Inflammatory macrophage treated with lipopolysaccharide for 4 hours (primary cell): ENCODE results near the gene ENTR1.
"Not testable (repeated sequence)": the region's sequence is repeated elsewhere in the genome, so short reads cannot be mapped to it uniquely, and the experiment has no call there.

Experiments used
- DNase-seq: peaks from one replicate; pipeline ENCODE4 v3.0.0-alpha.2; 2020

Gene ENTR1

GRCh38 chr9:136416914-136417313 lies 6.5 kb upstream of the ENTR1 start:
- DNase-seq: no peak

- DNase-seq: no peak
These were observed 6.0 kb upstream of the ENTR1 start for GRCh38 chr9:136416427-136416826.

- no peak for DNase-seq
These were observed 2.5 kb upstream of the ENTR1 start for GRCh38 chr9:136412962-136413361.

GRCh38 chr9:136411378-136411777 lies 964 bp upstream of the ENTR1 start:
- DNase-seq: no peak

DNA sequence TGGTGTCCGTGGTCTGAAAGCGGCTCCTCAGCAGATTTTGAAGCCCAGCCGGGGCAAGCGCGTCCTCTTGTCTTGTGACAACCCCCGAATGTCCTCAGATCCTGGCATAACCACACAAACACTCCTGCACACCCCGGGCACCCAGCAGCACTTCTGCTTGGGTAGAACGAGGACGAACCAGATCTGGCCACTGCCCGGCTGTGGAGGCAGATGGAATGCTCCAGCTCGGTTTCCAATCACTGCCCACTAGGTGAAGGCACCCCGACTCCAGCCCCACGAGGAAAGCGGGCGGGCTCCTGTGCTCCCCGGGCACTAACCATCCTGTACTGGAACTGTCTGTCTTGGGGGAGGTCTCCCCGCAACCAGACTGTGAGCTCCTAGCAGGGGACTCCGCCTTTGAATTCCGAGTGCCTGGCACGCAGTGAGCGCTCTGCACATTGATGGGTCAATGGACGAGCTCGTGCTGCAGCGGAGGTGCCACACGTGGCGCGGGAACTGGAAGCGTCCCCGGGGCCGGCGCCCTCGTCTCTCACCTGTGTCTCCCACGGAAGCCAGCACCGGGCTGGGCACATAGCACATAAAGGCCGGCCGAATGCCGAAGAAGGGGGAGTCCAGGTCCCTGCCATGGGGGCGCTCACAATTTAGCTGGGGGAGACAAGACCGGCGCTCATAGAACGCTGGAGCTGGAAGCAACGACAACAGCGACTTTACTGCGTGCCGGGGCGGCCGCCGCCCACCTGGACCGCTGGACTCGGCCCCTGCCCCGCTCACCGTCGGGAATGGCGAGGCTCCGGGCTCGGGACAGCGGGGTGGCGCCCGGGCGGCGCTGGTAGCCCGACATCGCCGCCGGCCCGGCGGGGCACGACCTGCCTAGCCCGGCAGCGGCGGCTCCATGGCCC lies 608 bp downstream of the ENTR1 start:
- peak; percentile 21 for DNase-seq

DNA sequence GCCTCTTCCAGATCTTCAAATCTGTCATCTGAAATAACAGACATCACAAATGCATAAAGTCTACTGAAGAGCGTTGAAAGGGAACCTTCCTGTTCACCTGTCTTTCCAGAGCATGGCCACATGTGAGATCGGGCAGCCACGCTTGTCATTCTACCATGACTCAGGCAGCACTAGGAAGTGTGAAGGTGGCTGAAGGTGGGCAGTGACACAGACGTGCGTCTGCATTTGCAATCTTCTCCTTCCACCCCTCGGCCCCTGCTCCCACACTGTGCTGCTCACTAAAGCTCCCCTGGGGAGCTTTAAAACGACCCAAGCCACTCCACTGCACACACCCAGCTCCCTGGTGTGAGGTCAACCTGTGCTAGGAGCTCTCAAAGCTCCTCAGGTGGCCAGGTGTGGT lies 2.5 kb downstream of the ENTR1 start:
- DNase-seq: no peak

GRCh38 chr9:136407061-136407460 lies 3.4 kb downstream of the ENTR1 start:
- DNase-seq: not testable (repeated sequence)

GRCh38 chr9:136405904-136406303 lies 4.5 kb downstream of the ENTR1 start:
- DNase-seq: not testable (repeated sequence)

- DNase-seq: no peak
These were observed 4.9 kb downstream of the ENTR1 start for GRCh38 chr9:136405481-136405880.

GRCh38 chr9:136404801-136405136 lies 5.6 kb downstream of the ENTR1 start:
- no peak for DNase-seq

GRCh38 chr9:136403915-136404800 lies 6.3 kb downstream of the ENTR1 start:
- DNase-seq: no peak

DNA sequence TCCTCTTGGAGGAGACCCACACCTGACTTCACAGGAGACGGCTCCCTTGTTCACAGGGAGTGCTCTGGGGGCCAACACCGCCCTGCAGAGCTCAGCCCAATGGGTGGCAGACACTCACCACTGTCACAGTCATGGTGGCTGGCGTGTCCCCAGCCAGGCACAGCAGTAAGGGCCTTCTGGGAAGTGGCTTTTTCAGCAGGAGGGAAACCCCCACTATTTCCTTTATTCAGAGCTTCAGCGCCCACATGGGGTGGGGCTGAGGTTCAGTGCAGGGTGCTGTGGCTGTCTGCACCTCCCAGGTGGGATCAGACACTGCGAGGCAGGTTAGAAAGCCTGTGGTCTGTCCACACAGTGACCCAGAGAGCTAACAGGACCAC lies 6.9 kb downstream of the ENTR1 start:
- no peak for DNase-seq

DNA sequence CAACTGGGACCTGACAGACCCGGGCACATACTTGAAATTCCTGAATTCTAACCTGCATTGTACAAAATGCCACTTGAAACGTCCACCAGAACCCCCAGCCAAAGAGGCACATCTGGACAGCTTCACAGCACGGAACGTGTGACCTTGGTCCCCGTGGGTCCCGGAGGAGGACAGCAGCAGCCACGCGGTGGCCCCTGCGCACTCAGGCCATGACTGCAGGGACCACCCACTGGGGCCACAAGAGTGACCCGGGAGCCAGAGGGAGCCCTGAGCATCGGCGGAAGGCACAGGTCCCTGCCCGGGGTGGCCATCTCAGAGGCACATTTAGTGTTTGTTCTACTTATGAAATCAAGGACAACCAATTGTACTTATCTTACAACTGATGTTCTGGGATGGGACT lies 8.3 kb downstream of the ENTR1 start:
- no peak for DNase-seq

DNA sequence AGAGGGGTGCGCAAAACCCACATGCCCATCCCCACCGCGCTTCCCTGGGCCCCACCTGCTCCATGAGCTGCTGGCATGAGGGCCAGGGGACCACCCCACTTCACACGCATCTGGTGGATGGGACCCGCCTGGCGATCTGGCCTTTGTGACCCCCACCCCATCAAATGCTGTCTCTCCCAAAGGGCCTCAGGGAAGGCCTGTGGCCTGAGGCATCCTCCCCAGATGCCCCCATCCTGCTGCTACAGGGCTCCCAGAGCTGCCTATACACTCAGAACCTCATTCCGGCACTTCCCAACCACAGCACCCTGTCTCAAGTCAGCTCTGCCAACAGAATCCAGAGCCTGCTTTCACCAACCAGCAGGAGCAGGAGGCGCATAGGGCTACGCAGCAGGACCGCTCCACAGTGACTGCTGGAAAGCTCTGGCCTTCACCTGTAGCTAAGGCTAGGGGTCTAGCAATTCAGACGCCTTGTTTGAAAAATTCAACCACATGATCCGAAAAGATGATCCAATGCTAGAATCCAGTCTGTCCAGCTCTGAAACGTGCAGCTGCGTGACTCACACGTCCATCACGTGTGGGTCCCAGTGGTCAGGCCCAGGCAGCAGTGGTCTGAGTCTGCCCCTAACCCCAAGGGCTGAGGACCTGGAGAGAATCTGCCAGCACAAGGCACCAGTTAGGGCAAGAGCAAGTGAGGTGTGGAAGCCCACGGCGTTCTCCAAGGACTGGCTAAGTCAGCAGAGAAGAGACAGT lies 9.1 kb downstream of the ENTR1 start:
- DNase-seq: no peak

DNA sequence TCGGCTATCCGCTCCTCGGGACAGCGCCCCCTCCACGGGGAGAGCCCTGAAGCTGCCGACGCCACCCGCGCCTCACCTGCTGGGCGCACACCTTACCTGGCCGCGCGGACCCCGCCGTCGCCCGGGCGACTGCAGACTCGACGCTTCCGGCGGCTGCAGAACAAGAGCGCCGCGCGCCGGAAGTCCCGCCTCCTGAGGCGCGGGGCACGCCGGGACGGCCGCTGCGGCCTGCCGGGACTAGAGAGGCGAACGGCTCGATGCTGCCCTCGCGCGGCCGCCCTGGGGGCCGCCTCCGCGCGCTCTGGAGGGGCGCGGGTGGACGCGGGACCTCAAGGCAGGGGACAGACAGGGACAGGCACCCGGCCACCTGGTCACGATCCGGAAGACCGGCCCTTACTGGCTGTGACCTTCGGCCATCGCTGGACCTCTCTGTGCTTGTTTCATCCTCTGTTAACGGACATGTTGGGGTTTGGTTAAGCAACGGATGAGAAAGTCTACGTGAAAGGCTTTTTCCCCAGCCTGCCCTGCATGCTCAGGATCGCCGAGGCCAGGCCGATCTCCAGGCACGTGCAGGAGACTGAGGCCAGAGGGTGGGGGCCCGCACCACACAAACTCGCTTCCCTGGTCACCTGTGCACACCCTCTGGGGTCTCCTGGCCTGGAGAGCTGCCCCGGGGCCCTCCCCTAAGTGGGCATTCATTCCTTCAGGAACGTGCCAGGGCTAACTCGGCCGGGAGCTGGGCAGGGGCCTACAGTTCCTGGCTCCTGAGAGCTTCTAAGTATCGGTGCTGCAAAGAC lies 10.2 kb downstream of the ENTR1 start, which contains the start of gene SNAPC4:
Gene SNAPC4 (minus strand): TSS at position 133 of the 797 bp plus-strand sequence. CDS start 1,742 bp downstream, outside the sequence.
- peak; percentile 89 for DNase-seq

- peak; percentile 49 for DNase-seq
These were observed 11.0 kb downstream of the ENTR1 start for GRCh38 chr9:136399176-136400037.

- no peak for DNase-seq
These were observed 12.1 kb downstream of the ENTR1 start for GRCh38 chr9:136398286-136398685.

- DNase-seq: no peak
These were observed 12.8 kb downstream of the ENTR1 start for GRCh38 chr9:136397643-136398042.

- DNase-seq: no peak
These were observed 14.2 kb downstream of the ENTR1 start for GRCh38 chr9:136396219-136396515.

DNA sequence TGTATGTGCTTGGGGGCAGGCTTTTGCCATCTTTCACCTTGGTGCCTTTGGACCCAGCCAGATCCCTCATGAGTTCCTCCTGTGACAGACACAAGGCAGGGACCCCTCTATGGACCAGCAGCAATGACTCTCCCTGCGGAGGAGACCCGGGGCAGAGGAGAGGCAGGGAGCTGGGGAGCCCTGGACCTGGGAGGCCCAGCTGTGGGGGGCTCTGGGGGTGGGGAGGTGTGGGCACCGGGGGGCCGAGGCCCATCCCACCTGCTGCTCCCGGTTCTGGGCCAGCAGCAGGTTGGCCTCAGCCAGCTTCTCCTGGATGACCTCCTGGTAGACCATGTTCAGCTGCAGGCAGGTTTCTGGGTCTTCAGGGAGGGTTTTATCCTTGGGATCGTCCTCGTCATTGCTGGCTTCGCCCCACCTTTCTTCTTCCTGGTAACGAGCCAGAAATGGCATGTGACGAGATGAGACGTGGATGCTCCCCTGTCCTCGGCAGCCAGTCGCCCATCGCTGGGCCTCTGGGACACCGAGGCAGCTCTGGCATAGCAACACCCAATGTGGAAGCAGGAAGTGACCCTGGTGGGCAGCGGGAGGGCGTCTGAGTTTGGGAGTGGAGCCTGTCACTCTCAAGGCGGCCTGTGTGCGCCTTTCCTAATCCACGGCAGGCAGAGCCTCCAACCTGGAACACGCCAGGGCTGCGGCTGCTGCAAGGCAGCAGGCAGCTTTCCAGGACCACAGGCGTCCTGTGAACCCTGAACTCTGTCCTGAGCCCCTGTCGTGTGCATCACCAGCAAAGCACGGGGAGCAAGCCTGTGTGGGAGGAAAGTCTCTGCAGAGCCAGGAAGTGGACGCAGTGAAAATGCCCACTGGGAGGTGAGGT lies 14.8 kb downstream of the ENTR1 start:
- no peak for DNase-seq

DNA sequence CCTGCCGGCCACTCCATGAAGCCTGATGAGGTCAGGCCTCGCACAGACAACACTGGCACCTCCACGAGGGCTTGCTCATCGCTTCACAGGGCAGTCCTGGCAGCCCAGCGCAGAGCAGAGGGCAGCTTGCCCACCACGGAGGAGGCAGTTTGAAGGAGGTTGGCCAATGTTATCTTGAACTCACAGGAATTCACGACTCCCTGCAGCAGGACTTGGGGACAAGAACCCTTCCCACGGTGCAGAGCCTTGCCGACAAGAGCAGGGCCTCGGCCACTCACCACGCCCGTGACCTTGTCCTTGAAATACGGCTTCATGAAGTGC lies 15.4 kb downstream of the ENTR1 start:
- no peak for DNase-seq
